HUES64 (cell line): ENCODE data around the gene CDH24.
A peak's percentile ranks its signal among the peaks of the same experiment; 100 is the strongest.
"Not testable (repeated sequence)": the region's sequence is repeated elsewhere in the genome, so short reads cannot be mapped to it uniquely, and the experiment has no call there.

Source experiments
- H3K27ac ChIP-seq: 2 replicates; pipeline ENCODE4 v1.7.0; 2013; ENCODE audit warnings: low read depth, low read length, inconsistent platforms
- H3K27me3 ChIP-seq: 2 replicates; pipeline ENCODE4 v1.6.1; 2013; ENCODE audit warnings: mild to moderate bottlenecking, low read length; ENCODE audit not compliant: insufficient read depth
- H3K36me3 ChIP-seq: 2 replicates; pipeline ENCODE4 v1.6.1; 2013; ENCODE audit warnings: mild to moderate bottlenecking, low read length; ENCODE audit not compliant: insufficient read depth
- H3K4me1 ChIP-seq: 2 replicates; pipeline ENCODE4 v1.6.1; 2013; ENCODE audit warnings: mild to moderate bottlenecking, low read length, moderate library complexity; ENCODE audit not compliant: insufficient read depth
- H3K4me3 ChIP-seq: 2 replicates; pipeline ENCODE4 v1.5.1; 2013; ENCODE audit warnings: mild to moderate bottlenecking, low read length, moderate library complexity
- H3K9ac ChIP-seq: 2 replicates; pipeline ENCODE4 v1.6.1; 2013; ENCODE audit warnings: mild to moderate bottlenecking, low read depth, low read length
- H3K9me3 ChIP-seq: 2 replicates; pipeline ENCODE4 v1.6.1; 2013; ENCODE audit warnings: low read depth, low read length; ENCODE audit not compliant: insufficient read depth
- WGBS: fragments of 150-250, 120-280 bp; methylation state at CpG from one replicate; pipeline ENCODE4 v1.1.7; 2013; ENCODE audit warnings: missing lambda C conversion rate; 5-methylcytosine and 5-hydroxymethylcytosine counted together

CDH24 gene

DNA sequence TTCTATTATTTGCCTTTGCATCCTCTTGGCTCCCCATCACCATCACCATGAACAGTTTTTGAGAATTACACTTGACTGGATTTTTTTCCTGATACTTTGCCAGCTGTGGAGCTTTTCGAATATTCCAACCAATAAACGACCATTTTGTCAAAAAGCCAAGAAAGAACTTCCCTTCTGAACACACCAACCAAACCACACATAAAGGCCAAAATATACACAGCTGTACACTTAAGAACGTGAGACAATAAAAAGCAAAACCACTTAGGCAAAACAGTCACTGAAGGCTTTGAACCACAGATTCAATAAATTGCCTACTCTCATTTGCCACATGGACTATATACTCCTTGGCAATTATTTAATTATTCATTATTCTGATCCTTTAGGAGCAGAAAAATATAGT, 48.5 kb downstream of the CDH24 start:
- 94% methylated on average over 3 of the region's 3 CpGs for WGBS
- Histone ChIP-seq H3K36me3 (no peaks in the 10 kb centered on the region), H3K27ac (no peak overlapping the region), H3K27me3 (no peaks in the 10 kb centered on the region), H3K9me3 (no peaks in the 10 kb centered on the region), H3K9ac (no peak overlapping the region), H3K4me3 (no peak overlapping the region), H3K4me1 (peaks cover 21% of the 10 kb centered on the region)

DNA sequence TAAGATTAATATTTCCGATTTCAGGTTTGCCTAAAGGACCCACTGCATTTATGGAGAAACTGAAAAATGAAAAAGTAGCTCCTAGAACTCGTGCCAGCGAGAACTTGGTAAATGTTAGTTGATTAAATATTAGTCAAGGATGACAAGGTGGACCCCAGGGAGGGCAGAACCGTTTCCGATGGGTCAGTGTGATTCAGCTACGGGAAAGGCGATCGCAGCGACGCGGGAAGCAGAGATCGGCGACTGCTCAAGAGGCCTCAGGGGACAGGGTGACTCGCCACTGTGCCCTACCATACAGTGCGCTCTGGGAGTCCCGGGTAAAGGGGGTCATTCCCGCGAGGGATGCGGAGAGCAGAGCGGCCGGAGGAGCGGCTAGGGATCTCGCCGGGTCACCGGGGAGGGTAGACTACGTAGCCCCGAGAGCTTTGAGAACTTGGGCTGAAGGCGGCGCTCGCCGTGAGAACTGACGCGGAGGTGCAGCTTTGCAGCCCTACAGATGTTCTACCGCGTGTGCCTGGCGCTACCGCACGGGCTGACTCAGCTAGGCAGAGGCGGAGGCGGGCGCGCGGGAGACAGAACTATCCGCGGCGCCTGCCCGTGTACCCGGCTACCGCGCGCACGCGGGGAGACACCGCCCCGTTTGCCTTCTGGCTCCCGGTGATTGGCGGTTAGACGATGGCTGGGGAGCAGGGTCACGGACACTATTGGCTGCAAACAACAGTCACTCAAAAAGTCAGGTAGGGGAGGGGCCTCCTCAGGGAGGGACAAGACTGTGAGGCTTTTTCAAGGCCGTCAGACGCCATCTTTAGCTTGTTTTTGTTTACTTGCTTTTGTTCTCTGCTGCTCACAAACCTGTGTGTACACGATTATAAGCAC, 50.5 kb downstream of the CDH24 start:
- peak overlapping the region; percentile 75 for H3K4me3 ChIP-seq
- peak overlapping the region; percentile 92 for H3K27ac ChIP-seq
- peak overlapping the region; percentile 92 for H3K9ac ChIP-seq
- H3K4me1 ChIP-seq, result peaks cover 21% of the 10 kb centered on the region
- 1% methylated on average over 62 of the region's 62 CpGs for WGBS
- no peaks in the 10 kb centered on the region for H3K36me3 ChIP-seq
- H3K9me3 ChIP-seq, result no peaks in the 10 kb centered on the region
- no peaks in the 10 kb centered on the region for H3K27me3 ChIP-seq

DNA sequence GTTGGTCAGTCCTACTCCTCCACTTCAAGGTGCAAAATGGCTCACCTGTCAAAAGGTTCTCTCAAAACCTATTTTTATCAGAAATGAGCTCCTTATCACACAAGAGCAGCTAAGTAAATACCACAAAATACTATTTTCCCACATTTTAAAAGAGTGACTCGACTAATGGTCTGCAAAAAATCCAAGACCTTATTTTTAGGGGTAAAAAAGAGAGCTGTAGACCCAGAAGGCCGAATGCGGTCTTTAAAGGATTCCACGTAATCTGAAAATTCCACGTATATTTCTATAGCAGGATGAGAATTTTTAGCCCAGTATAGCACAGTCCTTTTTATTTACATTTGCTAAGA, 51.2 kb downstream of the CDH24 start:
- Histone ChIP-seq H3K4me1 (peaks cover 21% of the 10 kb centered on the region), H3K9me3 (no peaks in the 10 kb centered on the region), H3K9ac (peak overlapping the region; percentile 92), H3K27me3 (no peaks in the 10 kb centered on the region), H3K36me3 (no peaks in the 10 kb centered on the region), H3K4me3 (peak overlapping the region; percentile 75), H3K27ac (peak overlapping the region; percentile 92)
- WGBS, result 96% methylated on average over 4 of the region's 5 CpGs

DNA sequence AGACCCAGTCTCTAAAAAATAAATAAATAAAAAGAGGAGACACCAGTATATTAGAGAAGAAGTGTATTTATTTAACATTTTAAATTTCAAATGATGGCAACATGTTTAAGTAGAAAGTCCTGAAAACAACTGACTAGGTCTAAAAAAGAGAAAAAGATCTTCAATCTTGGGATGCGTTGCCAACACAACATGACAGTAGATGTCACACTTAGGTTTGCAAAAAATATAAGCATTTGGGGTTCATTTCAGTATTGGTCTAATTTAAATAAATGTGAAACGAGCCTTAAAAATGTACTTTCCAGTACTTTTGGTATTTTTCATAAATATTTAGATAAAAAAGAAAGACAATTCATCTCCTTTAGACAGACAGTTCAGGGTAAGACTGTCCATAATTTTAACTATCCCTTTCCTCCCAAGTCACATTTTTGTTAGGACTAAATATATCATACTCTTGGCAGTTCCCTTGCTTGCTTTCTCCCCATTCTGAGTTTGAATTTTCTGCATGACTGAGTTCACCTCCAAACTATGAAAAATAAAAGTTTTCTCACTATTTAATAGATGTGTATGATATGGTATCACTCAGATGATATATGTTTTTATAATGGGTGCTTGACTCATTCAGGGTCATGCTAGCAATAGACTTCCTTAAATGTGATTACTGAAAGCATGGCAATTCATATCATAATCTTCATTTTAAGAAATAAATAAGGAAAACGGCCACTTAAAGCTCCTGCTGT, 51.7 kb downstream of the CDH24 start:
- no peaks in the 10 kb centered on the region for H3K36me3 ChIP-seq
- H3K9ac ChIP-seq, result peak overlapping the region; percentile 92; the same call in 1 of the 2 replicates
- 94% methylated on average over 3 of the region's 3 CpGs for WGBS
- no peak overlapping the region for H3K27ac ChIP-seq
- H3K4me3 ChIP-seq, result peak overlapping the region; percentile 75; the same call in 1 of the 2 replicates
- H3K27me3 ChIP-seq, result no peaks in the 10 kb centered on the region
- peaks cover 21% of the 10 kb centered on the region for H3K4me1 ChIP-seq
- H3K9me3 ChIP-seq, result no peaks in the 10 kb centered on the region

DNA sequence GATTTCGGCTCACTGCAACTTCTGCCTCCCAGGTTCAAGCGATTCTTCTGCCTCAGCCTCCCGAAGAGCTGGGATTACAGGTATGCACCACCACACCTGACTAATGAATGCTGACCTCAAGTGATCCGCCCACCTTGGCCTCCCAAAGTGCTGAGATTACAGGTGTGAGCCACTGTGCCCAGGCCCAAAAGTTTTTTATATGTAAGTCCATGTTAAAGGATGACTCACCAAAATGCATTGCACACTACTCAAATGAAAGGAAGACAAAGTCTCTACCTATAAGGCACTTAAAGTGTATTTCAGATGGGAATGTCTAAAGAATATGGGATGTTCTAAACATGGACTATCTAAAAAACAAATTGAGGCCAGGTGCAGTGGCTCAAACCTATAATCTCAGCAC, 53.0 kb downstream of the CDH24 start:
- H3K27ac ChIP-seq, H3K9me3 ChIP-seq, H3K9ac ChIP-seq, H3K36me3 ChIP-seq, H3K27me3 ChIP-seq, H3K4me3 ChIP-seq: not testable (repeated sequence)
- peaks cover 11% of the 10 kb centered on the region for H3K4me1 ChIP-seq
- WGBS, result 94% methylated on average over 4 of the region's 4 CpGs

DNA sequence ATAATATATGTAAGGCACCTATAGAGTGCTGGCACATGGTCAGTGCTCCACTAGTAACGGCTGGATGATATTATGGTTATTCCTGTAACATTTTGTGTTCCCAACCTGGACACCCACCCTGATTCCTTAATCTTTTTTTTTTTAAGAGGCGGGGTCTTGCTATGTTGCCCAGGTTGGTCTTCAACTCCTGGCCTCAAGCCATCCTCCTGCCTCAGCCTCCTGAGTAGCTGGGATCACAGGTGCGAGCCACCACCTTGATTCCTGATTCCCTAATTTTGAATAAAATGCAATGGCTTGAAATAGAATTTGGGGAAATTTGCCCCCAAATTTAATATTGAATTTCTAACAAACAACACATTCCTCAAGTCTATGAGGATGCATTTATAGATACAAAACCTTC, 54.7 kb downstream of the CDH24 start:
- peaks cover 9% of the 10 kb centered on the region for H3K4me1 ChIP-seq
- H3K9me3 ChIP-seq, result no peaks in the 10 kb centered on the region
- no peak overlapping the region for H3K27ac ChIP-seq
- no peaks in the 10 kb centered on the region; the same call in 1 of the 2 replicates for H3K36me3 ChIP-seq
- H3K9ac ChIP-seq, result no peak overlapping the region
- 98% methylated on average over 2 of the region's 3 CpGs for WGBS
- no peaks in the 10 kb centered on the region for H3K27me3 ChIP-seq
- no peak overlapping the region for H3K4me3 ChIP-seq

DNA sequence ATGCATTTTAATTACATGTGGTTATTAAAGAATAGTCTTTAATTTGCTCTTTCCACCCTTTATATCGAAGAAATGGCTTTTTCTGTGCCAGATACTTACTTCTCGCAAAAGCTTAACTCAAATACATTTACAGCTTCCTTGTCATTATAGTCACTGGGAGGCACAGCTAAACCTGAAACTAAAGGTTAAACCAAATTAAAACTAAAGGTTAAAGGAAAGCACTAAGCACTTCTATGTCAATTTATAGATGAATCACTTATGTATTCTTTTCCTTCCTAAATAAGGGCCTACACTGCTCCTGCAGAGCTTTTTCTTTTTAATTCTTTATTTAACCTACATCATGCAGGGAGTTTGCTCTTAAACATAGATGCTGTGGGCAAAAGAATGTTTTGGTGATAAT, 56.5 kb downstream of the CDH24 start:
- Histone ChIP-seq H3K9ac (no peak overlapping the region), H3K27ac (no peak overlapping the region), H3K4me3 (no peak overlapping the region), H3K4me1 (no peaks in the 10 kb centered on the region; the same call in 1 of the 2 replicates), H3K36me3 (no peaks in the 10 kb centered on the region; the same call in 1 of the 2 replicates), H3K9me3 (no peaks in the 10 kb centered on the region), H3K27me3 (no peaks in the 10 kb centered on the region)
- WGBS, result 91% methylated on average over 2 of the region's 2 CpGs

DNA sequence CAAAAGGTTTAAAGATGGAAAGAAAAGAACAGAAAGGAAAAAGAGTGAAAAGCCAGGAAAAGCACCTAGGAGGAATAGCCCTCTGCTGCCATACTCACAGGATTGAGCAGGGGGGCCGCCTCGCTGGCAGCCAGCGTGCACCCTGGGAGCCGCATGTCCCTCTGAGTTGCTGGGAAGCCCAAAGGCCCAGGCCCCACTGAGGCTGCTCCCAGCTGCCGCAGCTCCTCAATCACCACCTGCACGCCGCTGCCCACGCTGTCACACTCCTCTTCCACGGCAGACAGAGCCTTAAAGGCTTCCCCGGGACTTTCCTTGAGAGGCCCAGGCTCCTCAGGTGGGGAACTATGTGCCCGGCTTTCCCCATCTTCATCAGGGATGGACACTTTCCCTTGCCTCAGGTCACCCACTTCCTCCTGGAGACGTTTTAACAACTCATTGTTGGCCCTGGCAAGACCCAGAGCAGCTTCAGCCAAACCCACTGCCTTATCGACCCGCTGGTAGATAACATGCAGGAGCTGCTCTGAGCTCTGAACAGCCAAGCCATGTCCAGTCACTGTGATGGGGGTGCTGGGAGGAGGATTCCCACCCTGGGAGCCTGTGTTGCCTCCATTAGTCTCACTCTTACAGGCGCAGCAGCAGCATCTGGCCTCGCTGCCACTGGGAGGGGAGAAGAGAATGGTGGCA, 58.8 kb downstream of the CDH24 start:
- no peak overlapping the region for H3K27ac ChIP-seq

DNA sequence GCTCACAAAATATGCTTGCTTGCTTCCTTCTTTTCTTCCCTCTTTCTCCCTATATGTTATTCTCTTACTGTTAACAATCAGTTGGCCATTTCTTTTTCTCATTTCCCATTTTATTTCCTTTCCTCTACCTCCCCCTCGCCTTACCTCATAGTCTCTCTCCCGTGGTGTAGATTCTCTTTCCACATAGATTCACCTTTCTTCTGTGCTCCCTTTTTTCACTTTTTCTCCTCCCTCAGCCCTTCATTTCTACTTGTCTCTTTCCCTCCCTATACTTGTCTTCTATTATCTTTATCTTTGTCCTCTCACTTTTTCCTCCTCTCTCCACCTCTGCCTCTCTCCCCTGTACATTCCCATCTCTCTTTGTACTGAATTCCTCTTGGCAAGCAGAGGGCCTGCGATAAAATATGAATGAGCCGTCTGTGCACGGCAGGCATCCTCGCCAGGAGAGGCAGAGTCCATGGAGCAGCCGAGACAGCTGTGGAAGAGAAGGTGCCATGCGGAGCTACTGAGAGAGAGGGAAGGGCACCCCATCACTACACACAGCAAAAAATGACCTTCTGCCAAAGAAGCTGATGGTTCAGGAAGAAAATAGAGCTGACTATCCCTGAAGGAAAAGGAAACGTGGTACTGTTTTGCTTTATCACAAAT, 59.5 kb downstream of the CDH24 start:
- H3K4me3 ChIP-seq, result no peak overlapping the region
- no peaks in the 10 kb centered on the region for H3K9me3 ChIP-seq
- H3K27ac ChIP-seq, result no peak overlapping the region
- peaks cover 5% of the 10 kb centered on the region for H3K4me1 ChIP-seq
- no peaks in the 10 kb centered on the region; the same call in 1 of the 2 replicates for H3K36me3 ChIP-seq
- no peaks in the 10 kb centered on the region for H3K27me3 ChIP-seq
- H3K9ac ChIP-seq, result no peak overlapping the region
- WGBS, result 86% methylated on average over 8 of the region's 9 CpGs

More for the DNA sequence above, 58.8 kb downstream of the CDH24 start:
- no peaks in the 10 kb centered on the region for H3K9me3 ChIP-seq
- no peak overlapping the region for H3K9ac ChIP-seq
- H3K4me3 ChIP-seq, result no peak overlapping the region
- H3K27me3 ChIP-seq, result no peaks in the 10 kb centered on the region
- peaks cover 5% of the 10 kb centered on the region for H3K4me1 ChIP-seq
- WGBS, result 92% methylated on average over 16 of the region's 16 CpGs
- no peaks in the 10 kb centered on the region; the same call in 1 of the 2 replicates for H3K36me3 ChIP-seq
